DMS 273 treated with DMSO at 0.1 percent for 48 hours (cell line): ENCODE results near the gene PALD1.

Experiments used
- DNase-seq: peaks from one replicate; lab custom pipeline; 2025; lab: John Stamatoyannopoulos, UW

Gene PALD1

GRCh38 chr10:70557086-70557845 is 78.7 kb downstream of the PALD1 start:
- DNase-seq = no peak

GRCh38 chr10:70557876-70558275 is 79.3 kb downstream of the PALD1 start:
- DNase-seq = no peak

- DNase-seq = no peak
Measured at GRCh38 chr10:70558295-70558694, 79.7 kb downstream of the PALD1 start.

GRCh38 chr10:70558871-70559810 is 80.6 kb downstream of the PALD1 start:
- no peak for DNase-seq

GRCh38 chr10:70559861-70560260 is 81.3 kb downstream of the PALD1 start:
- DNase-seq = no peak

- DNase-seq = no peak
Measured at GRCh38 chr10:70560511-70560941, 82.0 kb downstream of the PALD1 start.

DNA sequence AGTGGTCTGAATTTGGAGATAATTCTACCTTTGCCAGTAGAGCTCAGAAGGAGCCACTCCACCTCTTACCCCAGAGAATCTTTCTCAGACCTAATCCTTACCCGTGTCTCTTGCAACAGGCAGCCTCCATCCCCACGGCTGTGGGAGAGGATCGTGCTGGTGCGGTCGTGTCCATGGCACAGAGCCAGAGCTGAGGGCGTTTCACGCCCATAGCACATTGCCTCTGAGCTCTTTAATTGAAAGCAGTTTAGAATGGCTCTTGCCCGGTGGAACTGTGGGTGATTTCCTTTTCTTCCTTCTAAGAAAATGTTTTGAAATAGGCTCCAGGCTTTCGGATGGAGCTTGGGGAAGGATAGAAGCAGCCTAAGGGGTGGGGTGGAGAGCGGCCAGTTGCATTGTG is 82.5 kb downstream of the PALD1 start:
- DNase-seq = no peak

DNA sequence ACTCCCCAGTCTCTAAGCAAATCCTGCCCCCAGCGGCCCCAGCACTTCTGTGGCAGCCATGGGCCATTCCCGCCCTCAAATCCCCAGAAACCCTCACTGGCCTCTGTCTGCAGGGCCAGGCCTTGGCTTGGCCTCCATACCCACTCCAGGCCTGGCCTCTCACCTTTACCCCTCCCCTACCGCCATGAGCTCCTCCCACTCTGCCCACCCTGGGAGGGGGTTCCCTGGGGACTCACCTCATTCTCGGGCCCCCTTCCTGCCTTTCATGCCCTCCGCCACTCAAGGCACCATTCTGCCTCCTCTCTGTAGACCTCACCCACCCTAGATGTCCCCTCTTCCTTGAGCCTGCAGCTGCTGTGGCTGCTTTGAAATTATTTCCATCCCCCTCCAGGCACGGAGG is 83.0 kb downstream of the PALD1 start:
- DNase-seq = no peak

DNA sequence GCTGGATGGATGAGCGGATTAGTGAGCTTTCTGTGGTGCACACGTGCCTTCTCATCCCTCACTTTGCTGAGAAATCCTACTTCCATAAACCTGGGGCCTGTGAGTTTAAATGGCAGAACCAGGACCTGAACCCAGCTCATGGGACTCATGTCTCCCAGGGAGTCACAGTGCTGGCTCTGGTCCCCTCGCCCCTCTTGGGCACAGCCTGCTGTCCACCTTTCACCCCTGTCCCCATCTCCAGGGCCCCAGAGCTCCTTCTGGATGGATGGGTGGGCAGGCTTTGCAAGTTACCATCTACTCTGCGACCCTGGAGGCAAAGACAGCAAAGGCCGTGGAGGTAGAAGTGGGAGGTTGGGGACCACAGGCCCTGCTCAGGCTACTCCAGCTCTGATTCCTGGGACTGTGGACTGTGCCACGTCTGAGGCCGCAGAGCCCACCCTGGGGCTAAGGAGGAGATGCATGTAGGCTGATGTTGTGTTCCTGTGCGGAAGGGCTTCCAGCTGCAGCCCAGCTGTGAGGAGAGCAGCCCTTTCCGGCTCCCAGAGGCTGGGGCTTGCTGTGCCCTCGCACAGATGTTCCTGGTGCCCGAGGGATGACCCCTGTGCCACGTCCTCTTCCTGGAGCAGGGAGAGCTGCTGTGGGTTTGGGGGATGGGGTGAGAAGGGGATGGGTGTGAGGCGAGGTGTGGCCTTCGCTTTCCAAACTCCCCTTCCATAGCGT is 83.6 kb downstream of the PALD1 start:
- DNase-seq = no peak

DNA sequence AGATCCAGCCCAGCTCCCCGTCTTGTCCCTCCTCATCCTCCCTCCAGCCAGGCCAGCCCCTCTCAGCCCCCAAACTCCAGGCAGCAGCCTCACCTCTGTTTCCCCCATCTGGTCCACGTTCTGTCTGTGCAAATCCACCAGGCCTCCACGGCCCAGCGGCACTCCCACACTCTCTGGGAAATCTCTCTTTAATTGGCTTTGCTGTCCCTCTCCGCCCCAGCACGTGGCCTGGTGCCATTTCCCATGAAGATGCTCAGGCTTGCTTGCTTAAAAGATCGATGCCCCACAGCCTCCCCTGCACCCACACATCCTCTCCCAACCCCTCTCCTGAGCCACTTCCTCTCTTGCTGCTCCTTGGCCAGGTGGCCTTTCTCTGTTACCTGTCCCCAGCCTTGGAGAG is 84.7 kb downstream of the PALD1 start:
- DNase-seq = no peak

DNA sequence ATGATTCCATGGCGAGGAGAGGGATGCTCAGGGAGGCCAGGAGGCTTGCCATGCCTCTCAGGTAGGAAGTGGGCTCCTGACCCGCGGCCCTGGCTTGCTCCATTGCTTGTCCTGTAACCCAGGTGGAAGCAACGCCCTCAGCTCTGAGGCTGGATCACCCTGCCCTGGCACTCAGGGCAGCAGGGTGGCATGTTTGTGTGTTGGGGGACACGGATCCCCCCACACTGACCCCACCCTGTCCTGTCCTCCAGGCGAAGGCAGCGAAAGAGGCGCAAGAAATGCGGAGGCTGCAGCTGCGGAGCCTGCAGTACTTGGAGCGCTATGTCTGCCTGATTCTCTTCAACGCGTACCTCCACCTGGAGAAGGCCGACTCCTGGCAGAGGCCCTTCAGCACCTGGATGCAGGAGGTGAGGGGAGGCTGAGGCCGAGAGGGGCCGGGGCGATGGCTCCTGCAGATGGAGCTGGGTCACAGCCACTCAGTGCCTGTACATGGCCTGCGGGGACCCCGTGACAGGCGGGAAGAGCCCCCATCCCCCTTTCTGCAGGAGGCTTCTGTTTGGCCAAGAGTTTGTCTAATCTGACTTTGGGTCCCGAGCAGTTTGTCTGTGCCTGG is 85.7 kb downstream of the PALD1 start:
- no peak for DNase-seq

DNA sequence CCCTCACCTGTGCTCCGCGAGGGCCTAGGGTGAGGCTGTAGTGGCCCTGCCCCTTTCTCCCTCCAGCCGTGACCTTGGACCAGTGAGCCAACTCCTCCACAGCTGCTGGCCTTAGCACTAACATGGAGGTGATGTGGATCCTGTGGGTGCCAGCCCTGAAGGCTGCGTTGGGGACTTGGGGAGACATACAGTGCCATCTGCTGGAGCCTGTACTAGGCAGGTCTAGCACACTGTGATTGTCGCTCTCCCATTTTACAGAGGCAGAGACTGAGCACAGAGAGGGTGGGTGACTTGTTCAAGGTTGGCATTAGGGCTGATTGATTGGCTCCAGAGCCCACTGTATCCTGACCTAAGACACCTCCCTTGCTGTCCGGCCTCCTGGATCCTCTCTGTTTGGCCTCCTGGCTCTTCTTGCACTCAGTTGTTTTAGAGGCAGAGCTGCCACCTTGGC is 86.4 kb downstream of the PALD1 start:
- DNase-seq = no peak

GRCh38 chr10:70565556-70566514 is 87.3 kb downstream of the PALD1 start:
- DNase-seq = no peak

DNA sequence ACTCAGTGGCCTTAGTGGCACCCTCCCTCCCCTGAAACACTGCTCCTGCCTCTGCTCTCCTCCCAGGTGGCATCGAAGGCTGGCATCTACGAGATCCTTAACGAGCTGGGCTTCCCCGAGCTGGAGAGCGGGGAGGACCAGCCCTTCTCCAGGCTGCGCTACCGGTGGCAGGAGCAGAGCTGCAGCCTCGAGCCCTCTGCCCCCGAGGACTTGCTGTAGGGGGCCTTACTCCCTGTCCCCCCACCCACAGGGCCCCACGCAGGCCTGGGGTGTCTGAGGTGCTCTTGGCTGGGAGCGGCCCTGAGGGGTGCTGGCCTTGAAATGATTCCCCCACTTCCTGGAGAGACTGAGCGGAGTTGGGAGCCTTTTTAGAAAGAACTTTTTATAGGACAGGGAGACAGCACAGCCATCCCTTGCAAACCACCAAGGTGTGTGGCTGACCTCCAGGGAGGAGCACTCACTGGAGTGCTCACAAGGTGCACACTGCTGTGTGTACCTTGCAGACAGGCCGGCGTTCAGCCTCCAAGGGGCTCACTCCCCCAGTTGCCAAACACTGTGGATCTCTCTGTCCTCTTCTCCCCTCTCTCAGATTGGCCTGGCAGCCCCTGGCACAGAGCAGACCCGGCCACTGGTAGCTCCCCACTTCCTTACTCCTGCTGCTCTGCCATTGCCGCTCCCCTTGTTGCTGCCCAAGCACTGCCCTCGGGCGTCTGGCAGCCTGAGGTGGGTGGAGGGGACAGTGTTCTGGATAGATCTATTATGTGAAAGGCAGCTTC is 88.1 kb downstream of the PALD1 start:
- DNase-seq = no peak

DNA sequence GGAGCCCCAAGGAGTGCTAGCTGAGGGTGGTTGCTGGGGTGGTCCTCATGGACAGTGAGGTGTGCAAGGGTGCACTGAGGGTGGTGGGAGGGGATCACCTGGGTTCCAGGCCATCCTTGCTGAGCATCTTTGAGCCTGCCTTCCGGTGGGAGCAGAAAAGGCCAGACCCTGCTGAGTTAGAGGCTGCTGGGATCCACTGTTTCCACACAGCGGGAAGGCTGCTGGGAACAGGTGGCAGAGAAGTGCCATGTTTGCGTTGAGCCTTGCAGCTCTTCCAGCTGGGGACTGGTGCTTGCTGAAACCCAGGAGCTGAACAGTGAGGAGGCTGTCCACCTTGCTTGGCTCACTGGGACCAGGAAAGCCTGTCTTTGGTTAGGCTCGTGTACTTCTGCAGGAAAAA is 89.0 kb downstream of the PALD1 start:
- no peak for DNase-seq

GRCh38 chr10:70568113-70568512 is 89.5 kb downstream of the PALD1 start:
- no peak for DNase-seq

GRCh38 chr10:70568781-70569495 is 90.4 kb downstream of the PALD1 start:
- DNase-seq = no peak

DNA sequence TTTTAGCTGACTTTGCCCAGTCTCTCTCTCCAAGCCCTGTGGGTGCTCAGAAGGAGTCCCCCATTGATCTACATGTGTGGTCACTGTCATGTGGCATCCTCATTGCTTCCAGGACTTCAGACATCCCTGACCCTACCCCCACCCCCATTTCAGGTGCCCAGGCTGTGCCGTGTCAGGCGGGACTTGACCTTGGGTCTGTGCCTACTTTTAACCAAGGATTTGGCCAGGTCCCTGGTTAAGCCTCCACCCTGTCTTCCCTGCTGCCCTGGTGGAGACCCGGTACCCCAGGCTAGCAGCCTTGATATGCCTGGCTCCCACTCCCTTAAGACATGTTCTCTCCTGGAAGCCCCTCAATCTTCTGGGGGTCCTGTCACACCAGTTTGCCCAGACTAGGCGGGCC is 92.7 kb downstream of the PALD1 start:
- no peak for DNase-seq
